BLaER1 treated with 17β-estradiol and CSF1 and Interleukin-3, amounts not matched to agents 10 nM and 100 nM (cell line): ENCODE measurements around the gene SDCBP2.

Source experiments
- H3K27ac ChIP-seq, 11 experiments: shearing (Covaris generic); formaldehyde crosslinking; 2 replicates each; pipeline ENCODE4 v1.8.1; 2022
- H3K27me3 ChIP-seq, 11 experiments: shearing (Covaris generic); formaldehyde crosslinking; 2 replicates each; pipeline ENCODE4 v1.8.1; 2022
- H3K36me3 ChIP-seq, 11 experiments: shearing (Covaris generic); formaldehyde crosslinking; 2 replicates each; pipeline ENCODE4 v1.8.1; 2022
- H3K4me1 ChIP-seq, 10 experiments: shearing (Covaris generic); formaldehyde crosslinking; 2 replicates each; pipeline ENCODE4 v1.8.1; 2022
- H3K4me2 ChIP-seq, 11 experiments: shearing (Covaris generic); formaldehyde crosslinking; 2 replicates each; pipeline ENCODE4 v1.8.1; 2022
- H3K4me3 ChIP-seq, 10 experiments: shearing (Covaris generic); formaldehyde crosslinking; 2 replicates each; pipeline ENCODE4 v1.8.1; 2022
- H3K9ac ChIP-seq, 11 experiments: shearing (Covaris generic); formaldehyde crosslinking; 2 replicates each; pipeline ENCODE4 v1.8.1; 2022
- H3K9me3 ChIP-seq, 11 experiments: shearing (Covaris generic); formaldehyde crosslinking; replicated peaks in 1 of 11; 2 replicates each; pipeline ENCODE4 v1.8.1; 2022
- H4K20me1 ChIP-seq, 11 experiments: shearing (Covaris generic); formaldehyde crosslinking; 2 replicates each; pipeline ENCODE4 v1.8.1; 2022
- Cebpa-rat ChIP-seq, 11 experiments: shearing (Covaris generic); IDR thresholded peaks; 2 replicates each; pipeline ENCODE4 v1.8.1; 2022

Gene SDCBP2

DNA sequence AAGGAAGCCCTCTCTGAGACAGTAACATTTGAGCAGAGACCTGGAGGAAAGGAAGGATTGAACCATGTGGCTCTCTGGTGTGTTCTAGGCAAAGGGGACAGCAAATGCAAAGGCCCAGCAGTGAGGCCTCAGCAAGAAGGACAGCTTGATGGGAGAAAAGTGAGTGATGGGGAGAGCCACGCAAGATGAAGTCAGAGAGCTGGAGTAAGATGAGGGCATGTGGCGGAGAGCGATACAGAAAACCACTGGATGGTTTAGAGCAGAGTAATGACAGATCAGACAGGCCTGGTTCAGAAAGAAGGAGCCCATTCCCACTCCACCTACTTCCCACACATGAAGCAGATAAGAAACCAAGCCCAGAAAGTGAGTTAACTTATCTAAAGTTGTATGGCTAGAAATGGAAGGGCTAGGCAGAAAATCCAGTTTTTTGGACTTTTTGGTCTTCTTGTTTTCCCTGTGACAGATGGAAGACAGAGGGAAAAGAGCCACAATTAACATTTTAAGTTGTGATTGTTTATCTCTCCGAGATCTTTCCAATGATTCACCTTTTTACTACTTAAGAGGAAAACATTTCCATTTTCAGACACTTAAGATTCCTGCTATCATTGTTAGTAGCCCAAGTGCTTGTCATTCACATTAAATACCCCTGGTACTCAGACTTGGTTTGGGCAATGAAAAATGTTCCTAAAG is 63.6 kb downstream of the SDCBP2 start:
- peaks cover 18 to 21% (median 19%) of the 10 kb centered on the region in 11 experiments for H3K9me3 ChIP-seq
- peak overlapping the region; percentile 56 to 75 (median 64); a peak in 19 of 20 replicates for H3K4me3 ChIP-seq
- TF ChIP-seq Cebpa-rat (IDR thresholded peaks at IDR 0.05), result no peak
- H3K36me3 ChIP-seq, result peaks cover 0 to 5% (median 0%) of the 10 kb centered on the region in 11 experiments; a peak in 1 of 22 replicates
- peak overlapping the region; percentile 92 to 99 (median 95); a peak in 21 of 22 replicates for H3K4me2 ChIP-seq
- peaks cover 32 to 42% (median 34%) of the 10 kb centered on the region in 11 experiments for H3K27me3 ChIP-seq
- peak overlapping the region in 9 of 11 experiments; percentile 45 to 71 (median 61); a peak in 9 of 22 replicates for H3K9ac ChIP-seq
- H3K27ac ChIP-seq, result no peak overlapping the region
- H3K4me1 ChIP-seq, result peaks cover 0 to 15% (median 8%) of the 10 kb centered on the region in 10 experiments; a peak in 14 of 20 replicates
- no peaks in the 10 kb centered on the region; a peak in 1 of 22 replicates for H4K20me1 ChIP-seq

DNA sequence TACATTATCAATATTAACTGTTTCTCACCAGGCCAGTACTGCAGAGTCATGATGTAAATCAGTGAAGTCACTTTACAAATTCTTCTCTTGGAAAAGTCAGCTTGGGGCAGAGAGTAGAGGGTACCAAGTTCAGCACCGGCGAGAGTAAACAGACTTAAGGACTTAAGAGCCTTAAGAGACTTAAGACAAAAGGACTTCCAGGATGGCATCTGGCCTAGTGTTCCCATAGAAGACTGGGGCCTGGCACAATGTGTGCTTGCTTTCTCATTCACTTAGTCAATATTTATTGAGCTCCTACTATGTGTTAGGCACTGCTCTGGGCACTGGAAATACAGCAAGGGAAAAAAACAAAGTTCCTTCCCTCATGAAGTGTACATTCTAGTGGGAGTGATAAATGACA is 64.2 kb downstream of the SDCBP2 start:
- no peak overlapping the region for H3K4me3 ChIP-seq
- no peak overlapping the region for H3K4me2 ChIP-seq
- H3K9me3 ChIP-seq, result peaks cover 18 to 21% (median 19%) of the 10 kb centered on the region in 11 experiments
- H4K20me1 ChIP-seq, result no peaks in the 10 kb centered on the region; a peak in 1 of 22 replicates
- H3K9ac ChIP-seq, result no peak overlapping the region
- TF ChIP-seq Cebpa-rat (IDR thresholded peaks at IDR 0.05), result no peak
- H3K4me1 ChIP-seq, result peaks cover 0 to 15% (median 8%) of the 10 kb centered on the region in 10 experiments; a peak in 14 of 20 replicates
- no peak overlapping the region for H3K27ac ChIP-seq
- peaks cover 0 to 5% (median 0%) of the 10 kb centered on the region in 11 experiments; a peak in 1 of 22 replicates for H3K36me3 ChIP-seq
- peaks cover 32 to 42% (median 34%) of the 10 kb centered on the region in 11 experiments for H3K27me3 ChIP-seq

DNA sequence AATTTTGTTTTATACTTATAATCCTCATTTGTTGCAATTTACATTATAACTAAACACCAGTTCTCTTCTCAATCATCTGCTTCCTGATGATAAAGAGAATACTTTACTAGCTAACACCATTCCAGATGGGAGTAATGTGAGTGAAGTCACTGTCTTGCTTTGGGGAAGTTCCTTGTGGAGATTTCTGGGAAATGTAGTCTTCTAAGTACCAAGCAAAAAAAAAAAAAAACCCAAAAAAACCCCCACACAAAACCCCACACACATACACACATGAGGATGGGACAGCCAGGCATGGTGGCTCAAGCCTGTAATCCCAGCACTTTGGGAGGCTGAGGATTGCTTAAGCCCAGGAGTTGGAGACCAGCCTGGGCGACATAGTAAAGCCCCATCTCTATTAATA is 65.1 kb downstream of the SDCBP2 start:
- no peak for TF ChIP-seq Cebpa-rat (IDR thresholded peaks at IDR 0.05)
- H3K27me3 ChIP-seq, result peaks cover 32 to 42% (median 34%) of the 10 kb centered on the region in 11 experiments
- H4K20me1 ChIP-seq, result no peaks in the 10 kb centered on the region; a peak in 1 of 22 replicates
- no peak overlapping the region for H3K4me2 ChIP-seq
- peaks cover 0 to 5% (median 0%) of the 10 kb centered on the region in 11 experiments; a peak in 1 of 22 replicates for H3K36me3 ChIP-seq
- H3K4me3 ChIP-seq, result no peak overlapping the region
- H3K9ac ChIP-seq, result no peak overlapping the region
- peaks cover 18 to 21% (median 19%) of the 10 kb centered on the region in 11 experiments for H3K9me3 ChIP-seq
- H3K4me1 ChIP-seq, result peaks cover 0 to 15% (median 8%) of the 10 kb centered on the region in 10 experiments; a peak in 14 of 20 replicates
- no peak overlapping the region for H3K27ac ChIP-seq
